CD14-positive monocyte (primary cell): ENCODE results near the gene SCFD1. TPM values are rescaled to one million over a fixed set of nuclear protein-coding genes. Genes with fewer than 3 reads are reported as not detected.
A peak's percentile ranks its signal among the peaks of the same experiment; 100 is the strongest.
"Not testable (repeated sequence)": the region's sequence is repeated elsewhere in the genome, so short reads cannot be mapped to it uniquely, and the experiment has no call there.

Source experiments
- DNase-seq, 3 donors: peaks; one replicate each; pipeline ENCODE4 v3.0.0-alpha.2; 2011 to 2022
- H2AFZ ChIP-seq: 2 replicates; pipeline ENCODE4 v1.6.0; 2012; ENCODE audit warnings: mild to moderate bottlenecking, low read depth, low read length, inconsistent platforms; ENCODE audit not compliant: insufficient read depth, poor library complexity, severe bottlenecking
- H3K27ac ChIP-seq, 2 donors: 1 replicate in 1 of 2; 2 replicates in 1 of 2; pipeline ENCODE4 v1.5.1; 2012 to 2013; ENCODE audit warnings: low read length in 2 of 2, control low read depth in 1 of 2, inconsistent platforms in 1 of 2, low read depth in 1 of 2, mild to moderate bottlenecking in 1 of 2
- H3K27me3 ChIP-seq, 2 donors: one replicate each; pipeline versions ENCODE4 v1.6.0 to v1.6.1; 2011 to 2013; ENCODE audit warnings: low read length in 2 of 2; ENCODE audit not compliant: control insufficient read depth in 2 of 2, insufficient read depth in 2 of 2
- H3K36me3 ChIP-seq, 2 donors: replicated peaks in 1 of 2; 1 replicate in 1 of 2; 2 replicates in 1 of 2; pipeline versions ENCODE4 v1.5.1 to v1.6.1; 2012 to 2013; ENCODE audit warnings: low read length in 2 of 2, control low read depth in 1 of 2, inconsistent platforms in 1 of 2, mild to moderate bottlenecking in 1 of 2; ENCODE audit not compliant: insufficient read depth in 2 of 2, control insufficient read depth in 1 of 2
- H3K4me1 ChIP-seq, 2 donors: 1 replicate in 1 of 2; 2 replicates in 1 of 2; pipeline versions ENCODE4 v1.5.1 to v1.6.1; 2012 to 2013; ENCODE audit warnings: low read length in 2 of 2, control low read depth in 1 of 2, inconsistent platforms in 1 of 2, mild to moderate bottlenecking in 1 of 2, moderate library complexity in 1 of 2; ENCODE audit not compliant: insufficient read depth in 2 of 2, control insufficient read depth in 1 of 2
- H3K4me2 ChIP-seq: replicated peaks from 2 replicates; pipeline ENCODE3; 2012; ENCODE audit warnings: low read length, moderate library complexity, mild to moderate bottlenecking; ENCODE audit not compliant: poor library complexity, severe bottlenecking; ENCODE audit errors: extremely low read depth
- H3K4me3 ChIP-seq, 3 experiments: fragments of 200-600 bp in 1 of 3; sonication (generic) in 1 of 3; replicated peaks in 1 of 3; 1 replicate in 2 of 3; 2 replicates in 1 of 3; pipeline ENCODE4 v1.5.1; 2011 to 2013; ENCODE audit warnings: low read length in 3 of 3, mild to moderate bottlenecking in 3 of 3, control low read depth in 2 of 3, low read depth in 2 of 3, inconsistent platforms in 1 of 3, moderate library complexity in 1 of 3
- H3K79me2 ChIP-seq: 2 replicates; pipeline ENCODE4 v1.6.0; 2012; ENCODE audit warnings: mild to moderate bottlenecking, control low read depth, inconsistent platforms, low read length, moderate library complexity; ENCODE audit not compliant: insufficient read depth
- H3K9ac ChIP-seq: 2 replicates; pipeline ENCODE4 v1.6.0; 2017; ENCODE audit warnings: low read length, mild to moderate bottlenecking; ENCODE audit not compliant: insufficient read depth, poor library complexity, severe bottlenecking
- H3K9me3 ChIP-seq, 2 donors: replicated peaks in 1 of 2; 1 replicate in 1 of 2; 2 replicates in 1 of 2; pipeline versions ENCODE4 v1.5.1 to v1.6.1; 2012 to 2013; ENCODE audit warnings: low read length in 2 of 2, control low read depth in 1 of 2; ENCODE audit not compliant: control insufficient read depth in 1 of 2, insufficient read depth in 1 of 2
- H4K20me1 ChIP-seq: 2 replicates; pipeline ENCODE4 v1.6.0; 2012; ENCODE audit warnings: mild to moderate bottlenecking, low read length, control low read depth, moderate library complexity; ENCODE audit not compliant: insufficient read depth
- H3K27ac Mint-ChIP-seq, 7 donors: one replicate each; pipeline ENCODE4 v1.8.0; 2020; ENCODE audit warnings: mild to moderate bottlenecking in 7 of 7, mixed read lengths in 7 of 7, moderate library complexity in 6 of 7, inconsistent platforms in 2 of 7
- H3K27me3 Mint-ChIP-seq, 3 donors: one replicate each; pipeline ENCODE4 v1.8.0; 2021 to 2022; ENCODE audit warnings: low read depth in 3 of 3, mild to moderate bottlenecking in 3 of 3, mixed read lengths in 3 of 3, moderate library complexity in 3 of 3, inconsistent platforms in 1 of 3
- H3K36me3 Mint-ChIP-seq, 2 donors: one replicate each; pipeline ENCODE4 v1.8.0; 2020; ENCODE audit warnings: mixed read lengths in 2 of 2, inconsistent platforms in 1 of 2, mild to moderate bottlenecking in 1 of 2
- H3K4me1 Mint-ChIP-seq: one replicate; pipeline ENCODE4 v1.8.0; 2020; ENCODE audit warnings: mild to moderate bottlenecking, mixed read lengths
- H3K4me3 Mint-ChIP-seq, 2 donors: one replicate each; pipeline ENCODE4 v1.8.0; 2020; ENCODE audit warnings: mild to moderate bottlenecking in 2 of 2, mixed read lengths in 2 of 2, moderate library complexity in 1 of 2
- H3K9me3 Mint-ChIP-seq, 7 donors: one replicate each; pipeline ENCODE4 v1.8.0; 2020 to 2022; ENCODE audit warnings: mixed read lengths in 7 of 7, mild to moderate bottlenecking in 6 of 7, moderate library complexity in 6 of 7, inconsistent platforms in 2 of 7
- WGBS: methylation state at CpG from one replicate; pipeline ENCODE4 v1.1.5; 2013; ENCODE audit warnings: missing lambda C conversion rate; ENCODE audit not compliant: insufficient coverage; 5-methylcytosine and 5-hydroxymethylcytosine counted together
- intact Hi-C, 2 donors: fragments of 100-400 bp; cut with micrococcal nuclease; formaldehyde crosslinking; loops; one replicate each; pipeline versions ENCODE4 v1.15.0 to v1.15.1; 2023
- polyA plus RNA-seq, 3 donors: library from polyadenylated mRNA; depleted of rRNA in 1 of 3; unstranded in 2 of 3; stranded (reverse) in 1 of 3; fragments of 300-500 nt in 2 of 3; fragments of >200 nt in 1 of 3; fragmentation: Illumina TruSeq in 2 of 3; gene quantifications; 1 replicate in 2 of 3; 2 replicates in 1 of 3; pipeline ENCODE4 v1.2.3, GENCODE V29; 2012 to 2021
- TF ChIP-seq, protein P1 (sequence below): fragments of 200-600 bp; IDR thresholded peaks from one replicate; pipeline ENCODE4 v1.8.0; 2022; ENCODE audit warnings: antibody characterized with exemption, mild to moderate bottlenecking

Gene SCFD1
- polyA plus RNA-seq, 3 donors: 33.1 to 64.1 (median 44.9) TPM

DNA sequence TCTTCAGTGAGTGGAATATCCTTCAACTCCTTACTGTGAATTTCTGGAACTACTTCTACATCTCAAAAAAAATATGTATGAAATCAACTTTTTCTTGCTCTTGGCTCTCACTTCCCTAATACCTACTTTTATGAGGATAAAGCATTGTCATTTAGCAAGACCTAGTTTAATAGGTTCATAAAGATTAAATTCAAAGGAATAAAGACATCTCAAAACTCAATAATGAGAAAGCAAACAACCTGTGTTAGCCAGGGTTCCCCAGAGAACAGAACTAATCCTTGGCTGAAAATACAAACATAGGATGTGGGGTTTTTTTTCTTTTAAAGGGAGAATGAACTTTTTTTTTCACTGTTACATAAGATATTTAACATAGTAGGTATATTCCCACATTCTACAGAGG lies 57.9 kb downstream of the SCFD1 start:
- intact Hi-C loops: no loop called here
- H3K27me3 Mint-ChIP-seq: no peaks in the 10 kb centered on the region
- H3K9me3 ChIP-seq: no peaks in the 10 kb centered on the region
- H3K4me3 ChIP-seq: no peak overlapping the region
- TF ChIP-seq, protein P1, sequence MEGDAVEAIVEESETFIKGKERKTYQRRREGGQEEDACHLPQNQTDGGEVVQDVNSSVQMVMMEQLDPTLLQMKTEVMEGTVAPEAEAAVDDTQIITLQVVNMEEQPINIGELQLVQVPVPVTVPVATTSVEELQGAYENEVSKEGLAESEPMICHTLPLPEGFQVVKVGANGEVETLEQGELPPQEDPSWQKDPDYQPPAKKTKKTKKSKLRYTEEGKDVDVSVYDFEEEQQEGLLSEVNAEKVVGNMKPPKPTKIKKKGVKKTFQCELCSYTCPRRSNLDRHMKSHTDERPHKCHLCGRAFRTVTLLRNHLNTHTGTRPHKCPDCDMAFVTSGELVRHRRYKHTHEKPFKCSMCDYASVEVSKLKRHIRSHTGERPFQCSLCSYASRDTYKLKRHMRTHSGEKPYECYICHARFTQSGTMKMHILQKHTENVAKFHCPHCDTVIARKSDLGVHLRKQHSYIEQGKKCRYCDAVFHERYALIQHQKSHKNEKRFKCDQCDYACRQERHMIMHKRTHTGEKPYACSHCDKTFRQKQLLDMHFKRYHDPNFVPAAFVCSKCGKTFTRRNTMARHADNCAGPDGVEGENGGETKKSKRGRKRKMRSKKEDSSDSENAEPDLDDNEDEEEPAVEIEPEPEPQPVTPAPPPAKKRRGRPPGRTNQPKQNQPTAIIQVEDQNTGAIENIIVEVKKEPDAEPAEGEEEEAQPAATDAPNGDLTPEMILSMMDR: no peak
- no peaks in the 10 kb centered on the region for H3K79me2 ChIP-seq
- no peak overlapping the region for H3K9ac ChIP-seq
- no peak overlapping the region for H2AFZ ChIP-seq
- no peak overlapping the region for H3K27ac Mint-ChIP-seq
- H3K4me1 Mint-ChIP-seq: no peaks in the 10 kb centered on the region
- no peaks in the 10 kb centered on the region for H3K4me1 ChIP-seq
- H3K4me3 Mint-ChIP-seq: no peak overlapping the region
- no peaks in the 10 kb centered on the region for H4K20me1 ChIP-seq
- peaks cover 68 to 78% of the 10 kb centered on the region in 2 donors for H3K36me3 Mint-ChIP-seq
- no peak overlapping the region for H3K27ac ChIP-seq
- no peak overlapping the region for H3K4me2 ChIP-seq
- H3K27me3 ChIP-seq: no peaks in the 10 kb centered on the region
- peaks cover 0 to 2% (median 0%) of the 10 kb centered on the region in 7 donors for H3K9me3 Mint-ChIP-seq
- H3K36me3 ChIP-seq: peaks cover 47 to 89% of the 10 kb centered on the region in 2 donors
- no peak for DNase-seq

DNA sequence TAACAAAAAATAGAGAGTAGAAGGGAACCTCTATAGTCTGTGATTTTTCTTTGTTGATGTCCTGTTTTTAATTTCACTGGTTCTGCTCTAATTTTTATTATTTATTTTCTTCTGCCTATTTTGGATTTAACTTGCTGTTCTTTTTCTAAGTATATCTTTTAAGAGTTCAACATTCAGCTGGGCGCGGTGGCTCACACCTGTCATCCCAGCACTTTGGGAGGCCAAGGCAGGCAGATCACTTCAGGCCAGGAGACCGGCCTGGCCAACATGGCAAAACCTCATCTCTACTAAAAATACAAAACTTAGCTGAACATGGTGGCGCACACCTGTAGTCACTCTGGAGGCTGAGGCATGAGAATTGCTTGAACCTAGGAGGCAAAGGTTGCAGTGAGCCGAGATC lies 58.7 kb downstream of the SCFD1 start:
- H3K36me3 ChIP-seq: peaks cover 40 to 82% of the 10 kb centered on the region in 2 donors
- H3K4me1 ChIP-seq, intact Hi-C loops, H2AFZ ChIP-seq, H3K4me1 Mint-ChIP-seq, H3K9me3 Mint-ChIP-seq, DNase-seq, H3K9me3 ChIP-seq, H3K4me3 ChIP-seq, H3K27ac ChIP-seq, H3K27me3 Mint-ChIP-seq, H3K27me3 ChIP-seq, H4K20me1 ChIP-seq, H3K9ac ChIP-seq, H3K79me2 ChIP-seq, H3K4me2 ChIP-seq, H3K4me3 Mint-ChIP-seq: not testable (repeated sequence)
- 100% methylated on average over 2 of the region's 5 CpGs for WGBS
- Mint-ChIP-seq H3K36me3 (peaks cover 61 to 72% of the 10 kb centered on the region in 2 donors), H3K27ac (peak overlapping the region in 1 of 7 donors; percentile 26)
